BJ (cell line): ENCODE data around the gene KIRREL1. TPM values are rescaled to one million over a fixed set of nuclear protein-coding genes. Genes with fewer than 3 reads are reported as not detected.

Experiments used
- CTCF ChIA-PET: fragments of 350-600 bp; formaldehyde crosslinking; extraction: SDS; loops from one replicate; lab custom pipeline; 2021; ENCODE audit warnings: antibody characterized with exemption, inconsistent platforms; lab: Yijun Ruan, JAX
- POLR2A ChIA-PET: fragments of 300-600 bp; sonication (Branson Sonifier 250); formaldehyde crosslinking; extraction: SDS; loops from one replicate; lab custom pipeline; 2021; ENCODE audit warnings: antibody characterized with exemption; lab: Charles Lee
- DNase-seq: peaks from one replicate; pipeline ENCODE4 v3.0.0-alpha.2; 2011; ENCODE audit warnings: low read depth
- H3K27me3 ChIP-seq: 2 replicates; pipeline ENCODE4 v1.6.0; 2011; ENCODE audit warnings: low read length; ENCODE audit not compliant: control insufficient read depth, insufficient read depth
- H3K36me3 ChIP-seq: 2 replicates; pipeline ENCODE4 v1.5.1; 2011; ENCODE audit warnings: low read length; ENCODE audit not compliant: control insufficient read depth, insufficient read depth
- H3K4me3 ChIP-seq: 2 replicates; pipeline ENCODE4 v1.5.1; 2011; ENCODE audit warnings: low read depth, mild to moderate bottlenecking, control low read depth, low read length
- CTCF ChIP-seq: IDR thresholded peaks from 2 replicates; pipeline ENCODE4 v1.5.1; 2011; ENCODE audit warnings: low read depth, mild to moderate bottlenecking, control low read depth, inconsistent platforms, low read length, moderate library complexity; ENCODE audit not compliant: insufficient read depth
- polyA plus RNA-seq: library from polyadenylated mRNA; depleted of rRNA; stranded (reverse); fragments of >200 nt; gene quantifications from 2 replicates; pipeline ENCODE4 v1.2.3, GENCODE V29; 2011

KIRREL1 gene
- polyA plus RNA-seq, 1 experiment: 65.1 TPM

- Histone ChIP-seq H3K27me3 (no peaks in the 10 kb centered on the region), H3K36me3 (peaks cover 1% of the 10 kb centered on the region; the same call in 1 of the 2 replicates), H3K4me3 (no peak overlapping the region; the same call in 1 of the 2 replicates)
- ChIA-PET POLR2A (interaction anchor here (0.6 to 2.4 kb wide), 5 partner anchors 8 to 54 kb away, joined by 3 to 16 read pairs (median 3); no protein-coding TSS in a partner anchor), CTCF (interaction anchor here (0.8 to 5.6 kb wide), 6 partner anchors 13 to 28 kb away, joined by 4 to 51 read pairs (median 7); partner anchors contain the start of gene KIRREL1)
- TF ChIP-seq CTCF: no peak
- DNase-seq: no peak
These were observed 26.9 kb downstream of the KIRREL1 start for GRCh38 chr1:158020259-158020885.

GRCh38 chr1:158020886-158021620, 27.6 kb downstream of the KIRREL1 start:
- Histone ChIP-seq H3K36me3 (peaks cover 1% of the 10 kb centered on the region; the same call in 1 of the 2 replicates), H3K27me3 (no peaks in the 10 kb centered on the region), H3K4me3 (no peak overlapping the region)
- TF ChIP-seq CTCF: no peak
- no peak for DNase-seq
- POLR2A ChIA-PET: interaction anchor here (0.6 to 2.4 kb wide), 4 partner anchors 9 to 55 kb away, joined by 3 to 16 read pairs (median 8); no protein-coding TSS in a partner anchor
- CTCF ChIA-PET: interaction anchor here (0.6 to 5.6 kb wide), 7 partner anchors 13 to 96 kb away, joined by 3 to 51 read pairs (median 5); partner anchors contain the start of gene KIRREL1

- ChIA-PET POLR2A (interaction anchor here (0.6 kb wide), 1 partner anchor 26 kb away, joined by 4 read pairs; no protein-coding TSS in a partner anchor), CTCF (interaction anchor here (0.6 to 5.6 kb wide), 5 partner anchors 14 to 95 kb away, joined by 3 to 51 read pairs (median 3); partner anchors contain the start of gene KIRREL1)
- Histone ChIP-seq H3K27me3 (no peaks in the 10 kb centered on the region), H3K36me3 (peaks cover 1% of the 10 kb centered on the region; the same call in 1 of the 2 replicates), H3K4me3 (no peak overlapping the region)
- TF ChIP-seq CTCF: no peak
- DNase-seq: no peak
These were observed 28.3 kb downstream of the KIRREL1 start for GRCh38 chr1:158021721-158022120.

GRCh38 chr1:158022554-158023312, 29.3 kb downstream of the KIRREL1 start:
- Histone ChIP-seq H3K36me3 (peaks cover 1% of the 10 kb centered on the region; the same call in 1 of the 2 replicates), H3K4me3 (no peak overlapping the region), H3K27me3 (no peaks in the 10 kb centered on the region)
- ChIA-PET POLR2A (interaction anchor here (0.6 kb wide), 1 partner anchor 27 kb away, joined by 4 read pairs; no protein-coding TSS in a partner anchor), CTCF (interaction anchor here (0.6 to 5.6 kb wide), 9 partner anchors 13 to 1866 kb away, joined by 3 to 51 read pairs (median 4); partner anchors contain the start of gene KIRREL1)
- no peak for DNase-seq
- TF ChIP-seq CTCF: no peak
